Epithelial cell of proximal tubule (primary cell): ENCODE data around the gene GABRA5. TPM values are rescaled to one million over a fixed set of nuclear protein-coding genes. Genes with fewer than 3 reads are reported as not detected.

Experiments used
- DNase-seq: peaks from one replicate; pipeline ENCODE4 v3.0.0-alpha.2; 2011; ENCODE audit warnings: low read depth
- H3K4me3 ChIP-seq: 2 replicates; pipeline ENCODE4 v1.5.1; 2011; ENCODE audit warnings: low read depth, mild to moderate bottlenecking, low read length
- total RNA-seq: library from RNA; depleted of rRNA; stranded (reverse); fragments of >200 nt; gene quantifications from 2 replicates; pipeline ENCODE4 v1.2.3, GENCODE V29; 2015
- TF ChIP-seq, protein P1 (sequence below): conservative IDR thresholded peaks from 2 replicates; pipeline ENCODE4 v1.5.1; 2012; ENCODE audit warnings: low read depth, mild to moderate bottlenecking, low read length

GABRA5 gene
- total RNA-seq, 1 donor from 2014 or later, result 0.29 TPM

DNA sequence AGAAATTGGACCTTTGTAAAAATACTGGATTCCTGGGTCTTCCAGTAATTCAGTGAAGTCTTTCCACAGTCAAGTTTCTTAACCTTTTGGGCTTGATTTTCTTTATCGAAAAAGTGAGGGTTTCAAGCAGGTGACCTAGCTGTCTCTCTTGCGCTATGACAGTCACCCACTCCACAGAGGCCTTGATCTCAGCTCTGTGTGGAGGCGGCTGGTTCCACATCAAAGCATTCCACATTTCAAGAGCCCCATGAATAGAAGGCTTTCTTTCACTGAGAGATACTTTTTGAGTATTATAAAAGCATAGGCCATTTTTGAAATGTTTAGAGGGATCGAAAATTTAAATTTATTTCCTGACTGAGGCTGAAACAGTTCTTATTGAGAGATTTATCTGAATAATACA is 43.9 kb downstream of the GABRA5 start:
- no peak overlapping the region for H3K4me3 ChIP-seq
- DNase-seq, result no peak
- TF ChIP-seq, protein P1, sequence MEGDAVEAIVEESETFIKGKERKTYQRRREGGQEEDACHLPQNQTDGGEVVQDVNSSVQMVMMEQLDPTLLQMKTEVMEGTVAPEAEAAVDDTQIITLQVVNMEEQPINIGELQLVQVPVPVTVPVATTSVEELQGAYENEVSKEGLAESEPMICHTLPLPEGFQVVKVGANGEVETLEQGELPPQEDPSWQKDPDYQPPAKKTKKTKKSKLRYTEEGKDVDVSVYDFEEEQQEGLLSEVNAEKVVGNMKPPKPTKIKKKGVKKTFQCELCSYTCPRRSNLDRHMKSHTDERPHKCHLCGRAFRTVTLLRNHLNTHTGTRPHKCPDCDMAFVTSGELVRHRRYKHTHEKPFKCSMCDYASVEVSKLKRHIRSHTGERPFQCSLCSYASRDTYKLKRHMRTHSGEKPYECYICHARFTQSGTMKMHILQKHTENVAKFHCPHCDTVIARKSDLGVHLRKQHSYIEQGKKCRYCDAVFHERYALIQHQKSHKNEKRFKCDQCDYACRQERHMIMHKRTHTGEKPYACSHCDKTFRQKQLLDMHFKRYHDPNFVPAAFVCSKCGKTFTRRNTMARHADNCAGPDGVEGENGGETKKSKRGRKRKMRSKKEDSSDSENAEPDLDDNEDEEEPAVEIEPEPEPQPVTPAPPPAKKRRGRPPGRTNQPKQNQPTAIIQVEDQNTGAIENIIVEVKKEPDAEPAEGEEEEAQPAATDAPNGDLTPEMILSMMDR, result no peak

DNA sequence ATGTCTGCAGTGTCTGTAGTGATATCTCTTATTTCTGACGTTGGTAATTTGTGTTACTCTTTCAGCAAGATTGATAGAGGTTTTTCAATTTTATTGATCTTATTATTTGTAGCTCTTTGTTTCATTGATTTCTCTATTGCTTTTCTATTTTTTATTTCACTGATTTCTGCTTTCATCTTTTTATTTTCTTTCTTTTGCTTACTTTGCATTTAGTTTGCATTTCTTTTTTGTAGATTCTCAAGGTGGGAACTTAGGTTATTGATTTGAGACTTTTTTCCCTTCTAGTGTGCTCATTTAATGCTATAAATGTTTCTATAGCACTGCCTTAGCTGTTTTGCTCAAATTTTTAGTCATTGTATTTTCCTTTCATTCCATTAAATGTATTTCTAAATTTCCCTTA is 54.6 kb downstream of the GABRA5 start:
- no peak overlapping the region for H3K4me3 ChIP-seq
- DNase-seq, result no peak
- TF ChIP-seq, protein P1, result no peak

DNA sequence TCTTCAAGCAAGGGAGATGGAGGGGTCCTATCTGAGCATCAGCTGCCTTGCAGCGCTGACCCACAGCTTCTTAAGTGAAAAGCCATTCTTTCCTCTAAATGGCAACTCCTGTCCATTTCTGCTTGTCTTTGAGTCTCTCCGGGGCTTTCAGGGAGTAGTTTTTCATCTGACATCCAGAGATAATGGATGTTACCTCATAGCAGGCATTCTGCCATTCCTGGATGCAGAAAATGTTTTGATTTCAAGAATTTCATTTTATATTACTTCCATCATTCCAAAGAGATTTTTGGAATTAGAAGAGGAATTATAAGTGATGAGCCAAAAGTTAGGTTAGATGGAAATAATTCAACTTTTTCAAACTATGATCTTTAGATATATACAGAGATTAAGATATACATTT is 59.2 kb downstream of the GABRA5 start:
- DNase-seq, result no peak
- H3K4me3 ChIP-seq, result no peak overlapping the region
- TF ChIP-seq, protein P1, result no peak

DNA sequence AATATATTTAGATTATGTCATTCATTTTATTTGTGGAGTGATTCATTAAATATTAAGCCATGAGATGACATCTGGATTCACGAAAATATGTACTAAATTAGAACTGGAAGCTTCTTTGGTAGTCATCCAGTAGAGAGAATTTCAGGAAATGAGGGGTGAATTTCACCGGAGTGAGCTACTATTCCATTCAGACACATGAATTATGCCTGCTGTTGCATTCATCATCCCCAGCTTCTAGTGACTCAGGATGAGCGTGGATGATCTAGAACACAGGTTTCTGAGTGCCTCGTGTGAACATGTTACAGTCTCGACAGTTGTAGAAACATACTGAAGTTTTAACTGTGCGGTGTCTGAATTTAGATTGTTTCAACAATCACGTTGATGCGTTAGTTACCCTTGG is 61.2 kb downstream of the GABRA5 start:
- no peak for DNase-seq
- H3K4me3 ChIP-seq, result no peak overlapping the region
- TF ChIP-seq, protein P1, result no peak

DNA sequence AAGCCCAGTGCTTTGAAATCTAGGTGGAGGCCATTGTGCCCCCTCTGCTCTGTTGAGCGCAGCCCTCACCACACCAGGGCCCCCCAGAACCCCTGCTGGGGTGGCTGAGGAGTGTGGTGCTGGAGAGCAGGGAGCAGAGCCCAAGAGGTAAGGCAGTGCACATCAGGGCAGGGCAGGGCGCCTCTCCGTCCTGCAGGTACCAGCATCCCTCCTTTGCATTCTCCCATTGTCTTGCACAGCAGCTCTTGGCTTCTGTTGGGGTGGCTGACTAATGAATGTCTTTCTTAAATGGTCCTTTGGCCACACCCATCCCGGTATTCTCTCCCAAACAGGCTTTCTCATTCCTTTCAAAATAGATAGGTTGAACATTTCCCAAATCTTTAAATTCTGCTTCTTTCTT is 62.7 kb downstream of the GABRA5 start:
- no peak for DNase-seq
- H3K4me3 ChIP-seq, result no peak overlapping the region
- TF ChIP-seq, protein P1, result no peak

DNA sequence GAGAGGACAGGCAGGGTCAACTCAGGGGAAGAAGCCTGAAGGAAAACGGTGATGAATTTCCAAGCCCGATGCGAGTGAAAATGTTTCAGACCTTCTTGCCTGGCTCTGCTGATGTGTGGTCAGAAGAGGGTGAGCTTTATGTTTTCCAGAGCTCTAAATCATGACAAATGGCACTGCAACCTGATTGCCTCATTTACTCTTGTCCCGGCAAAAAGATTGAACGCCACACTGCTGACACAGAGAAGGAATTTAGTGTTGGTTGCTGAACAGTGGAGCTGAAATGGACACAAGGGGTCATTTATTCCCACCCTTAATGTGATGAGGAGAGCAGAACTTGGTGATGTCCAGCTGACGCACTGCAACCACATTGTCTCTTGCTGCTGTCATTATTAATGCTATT is 68.0 kb downstream of the GABRA5 start:
- no peak overlapping the region for H3K4me3 ChIP-seq
- DNase-seq, result no peak
- TF ChIP-seq, protein P1, result no peak

DNA sequence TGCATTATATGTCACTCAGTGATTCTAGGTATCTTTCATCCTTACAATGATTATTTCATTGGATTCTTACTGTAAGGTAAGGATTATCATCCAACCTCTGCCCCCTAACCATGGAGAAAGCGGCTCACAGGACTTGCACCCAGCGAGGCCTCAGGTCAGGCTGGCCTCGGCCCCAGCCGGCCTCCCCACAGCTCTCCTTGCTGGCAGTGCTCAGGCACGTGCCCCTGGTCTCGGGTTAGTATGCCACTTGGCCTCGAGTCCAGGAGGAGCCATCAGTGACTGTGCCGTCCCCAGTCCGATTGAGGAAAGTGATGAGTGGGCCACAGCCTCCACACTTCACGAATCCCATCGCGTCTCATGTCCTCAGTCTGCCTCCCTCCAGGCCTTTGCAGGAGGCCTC is 68.5 kb downstream of the GABRA5 start:
- TF ChIP-seq, protein P1, result no peak
- H3K4me3 ChIP-seq, result no peak overlapping the region
- DNase-seq, result no peak
